GM12864 (cell line): Measurements from ENCODE around the gene PCP4.

Experiments
- DNase-seq: peaks from one replicate; pipeline ENCODE4 v3.0.0-alpha.2; 2011; ENCODE audit warnings: low read depth
- H3K4me3 ChIP-seq: 2 replicates; pipeline ENCODE4 v1.5.1; 2011; ENCODE audit warnings: mild to moderate bottlenecking, low read depth, low read length, control low read depth
- TF ChIP-seq, protein P1 (sequence below): IDR thresholded peaks from 2 replicates; pipeline ENCODE4 v1.5.1; 2011; ENCODE audit warnings: low read depth, mild to moderate bottlenecking, moderate library complexity, low read length, control low read depth, inconsistent platforms; ENCODE audit errors: missing control alignments

PCP4 gene

DNA sequence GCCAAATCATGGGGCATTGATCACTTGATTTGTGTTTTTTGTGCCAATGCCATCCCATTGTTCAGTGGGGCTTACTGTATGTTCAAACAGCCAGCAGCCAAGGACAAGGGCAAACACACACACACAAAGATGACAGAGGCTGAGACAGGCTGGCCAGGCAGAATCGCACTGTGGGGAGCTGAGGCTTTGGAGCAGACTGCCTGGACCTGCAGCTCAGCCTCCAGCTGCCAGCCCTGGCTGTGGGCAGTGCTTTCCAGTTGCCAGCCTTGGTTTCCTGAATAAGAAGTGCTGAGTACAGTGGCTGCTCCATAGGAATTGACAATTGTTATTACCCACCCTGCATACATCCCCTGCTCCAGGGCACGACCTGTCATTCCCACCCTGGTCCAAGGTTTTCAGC, 16.9 kb upstream of the PCP4 start:
- TF ChIP-seq, protein P1, sequence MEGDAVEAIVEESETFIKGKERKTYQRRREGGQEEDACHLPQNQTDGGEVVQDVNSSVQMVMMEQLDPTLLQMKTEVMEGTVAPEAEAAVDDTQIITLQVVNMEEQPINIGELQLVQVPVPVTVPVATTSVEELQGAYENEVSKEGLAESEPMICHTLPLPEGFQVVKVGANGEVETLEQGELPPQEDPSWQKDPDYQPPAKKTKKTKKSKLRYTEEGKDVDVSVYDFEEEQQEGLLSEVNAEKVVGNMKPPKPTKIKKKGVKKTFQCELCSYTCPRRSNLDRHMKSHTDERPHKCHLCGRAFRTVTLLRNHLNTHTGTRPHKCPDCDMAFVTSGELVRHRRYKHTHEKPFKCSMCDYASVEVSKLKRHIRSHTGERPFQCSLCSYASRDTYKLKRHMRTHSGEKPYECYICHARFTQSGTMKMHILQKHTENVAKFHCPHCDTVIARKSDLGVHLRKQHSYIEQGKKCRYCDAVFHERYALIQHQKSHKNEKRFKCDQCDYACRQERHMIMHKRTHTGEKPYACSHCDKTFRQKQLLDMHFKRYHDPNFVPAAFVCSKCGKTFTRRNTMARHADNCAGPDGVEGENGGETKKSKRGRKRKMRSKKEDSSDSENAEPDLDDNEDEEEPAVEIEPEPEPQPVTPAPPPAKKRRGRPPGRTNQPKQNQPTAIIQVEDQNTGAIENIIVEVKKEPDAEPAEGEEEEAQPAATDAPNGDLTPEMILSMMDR, result no peak
- DNase-seq, result no peak
- no peak overlapping the region for H3K4me3 ChIP-seq

DNA sequence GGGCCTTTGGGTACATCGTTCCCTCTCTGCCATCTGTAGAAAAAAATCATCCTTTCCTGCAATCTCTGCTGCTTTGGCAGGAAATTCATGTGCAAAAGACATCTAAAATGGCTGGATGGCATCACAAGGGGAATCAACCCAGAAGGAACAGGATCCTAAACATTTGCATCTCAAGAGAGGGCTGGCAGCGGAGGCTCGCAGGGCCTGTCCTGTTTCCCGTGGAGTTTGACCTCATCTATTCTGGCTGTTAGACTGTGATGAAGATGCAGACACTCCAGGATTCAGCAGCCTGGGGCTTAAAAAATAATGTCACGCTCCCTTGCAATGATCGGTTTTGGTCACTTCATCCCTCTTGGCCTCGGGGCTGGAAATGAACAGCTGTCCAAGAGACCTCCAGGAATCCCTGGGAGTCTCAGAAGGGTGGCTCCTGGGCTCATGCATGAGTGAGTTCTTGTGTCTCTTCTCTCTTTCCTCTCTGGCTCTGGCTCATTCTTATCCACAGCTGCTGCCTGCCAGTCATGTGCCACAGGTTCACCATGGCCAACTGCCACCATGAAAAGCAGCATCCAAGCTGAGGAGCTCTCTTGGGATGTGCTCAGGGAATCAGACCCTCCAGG, 16.1 kb upstream of the PCP4 start:
- no peak overlapping the region for H3K4me3 ChIP-seq
- no peak for DNase-seq
- TF ChIP-seq, protein P1, result no peak

DNA sequence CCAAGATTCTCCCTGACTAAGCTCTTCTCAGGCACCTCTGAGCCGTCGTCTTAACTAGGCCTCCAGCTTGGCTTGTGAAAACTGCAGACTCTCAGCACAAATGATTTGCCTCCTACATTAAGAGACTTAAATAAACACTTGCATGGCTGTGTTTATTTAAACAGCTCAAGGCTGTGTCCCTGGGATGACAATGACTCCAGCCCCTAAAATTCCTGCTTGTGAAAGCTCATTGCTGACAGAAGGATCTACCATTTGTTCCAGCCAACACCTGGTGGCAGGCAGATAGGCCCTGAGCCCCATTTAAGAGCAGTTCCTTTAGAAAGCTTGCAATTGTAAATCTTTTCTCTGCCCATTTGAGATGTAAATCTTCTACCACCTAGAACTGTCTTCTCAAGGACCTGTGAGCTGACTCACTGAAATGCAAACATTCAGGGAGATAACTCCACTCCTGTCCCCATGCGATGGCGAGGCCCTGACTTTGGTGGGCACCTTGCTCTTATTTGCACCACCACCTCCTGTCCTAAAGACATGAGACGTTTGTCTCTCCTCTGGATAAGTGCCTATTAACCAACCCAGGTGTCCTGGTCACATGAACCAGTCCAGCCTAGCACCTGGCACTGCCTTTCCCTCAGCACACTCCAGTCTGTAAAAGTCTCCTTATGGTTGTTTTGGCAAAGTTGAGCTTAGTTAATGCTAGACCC, 15.1 kb upstream of the PCP4 start:
- TF ChIP-seq, protein P1, result no peak
- DNase-seq, result no peak
- H3K4me3 ChIP-seq, result no peak overlapping the region

GRCh38 chr21:39852726-39853500, 14.3 kb upstream of the PCP4 start:
- DNase-seq, result no peak
- TF ChIP-seq, protein P1, result no peak
- H3K4me3 ChIP-seq, result no peak overlapping the region

GRCh38 chr21:39854572-39854971, 12.7 kb upstream of the PCP4 start:
- TF ChIP-seq, protein P1, result no peak
- H3K4me3 ChIP-seq, result no peak overlapping the region
- DNase-seq, result no peak

- DNase-seq, result no peak
- TF ChIP-seq, protein P1, result no peak
- no peak overlapping the region for H3K4me3 ChIP-seq
These were observed 11.6 kb upstream of the PCP4 start for GRCh38 chr21:39855595-39855994.
